A673 (cell line): ENCODE data around the gene GMDS.

ENCODE experiments used
- EZH2 ChIP-seq: fragments of 200-600 bp; sonication (generic); IDR thresholded peaks from 2 replicates; pipeline ENCODE4 v1.6.1; 2017; ENCODE audit warnings: borderline replicate concordance, low read depth, mild to moderate bottlenecking, mixed read lengths, antibody characterized with exemption, low read length; ENCODE audit not compliant: poor library complexity, severe bottlenecking
- TF ChIP-seq, protein P1 (sequence below): fragments of 300-800, 200-600 bp; sonication (generic); conservative IDR thresholded peaks from 2 replicates; pipeline ENCODE4 v1.5.1; 2017; ENCODE audit warnings: low read depth, mild to moderate bottlenecking, antibody characterized with exemption, low read length, moderate library complexity, mixed read lengths

DNA sequence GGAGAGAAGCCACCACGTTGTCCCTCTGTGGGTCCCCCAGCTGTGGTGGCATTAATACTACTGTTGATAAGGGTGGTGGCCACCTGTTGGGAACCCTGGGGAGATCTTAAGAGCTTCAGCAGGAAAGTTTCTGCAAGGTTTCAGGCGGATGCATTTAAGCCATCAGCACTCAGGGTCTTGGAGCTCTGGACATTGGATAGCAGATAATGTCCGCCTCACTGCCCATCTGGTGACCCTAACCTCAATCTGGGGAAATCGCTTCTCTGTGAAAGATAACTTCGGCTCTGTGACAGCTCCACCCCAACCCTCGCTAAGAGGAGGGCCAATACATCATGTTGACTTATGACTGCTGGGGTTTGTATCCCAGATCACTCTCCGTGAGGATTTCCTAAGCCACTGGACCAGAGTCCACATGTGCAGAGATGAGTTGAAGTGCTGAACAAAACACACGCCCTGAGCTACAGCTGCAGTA, 542.8 kb downstream of the GMDS start:
- TF ChIP-seq, protein P1, sequence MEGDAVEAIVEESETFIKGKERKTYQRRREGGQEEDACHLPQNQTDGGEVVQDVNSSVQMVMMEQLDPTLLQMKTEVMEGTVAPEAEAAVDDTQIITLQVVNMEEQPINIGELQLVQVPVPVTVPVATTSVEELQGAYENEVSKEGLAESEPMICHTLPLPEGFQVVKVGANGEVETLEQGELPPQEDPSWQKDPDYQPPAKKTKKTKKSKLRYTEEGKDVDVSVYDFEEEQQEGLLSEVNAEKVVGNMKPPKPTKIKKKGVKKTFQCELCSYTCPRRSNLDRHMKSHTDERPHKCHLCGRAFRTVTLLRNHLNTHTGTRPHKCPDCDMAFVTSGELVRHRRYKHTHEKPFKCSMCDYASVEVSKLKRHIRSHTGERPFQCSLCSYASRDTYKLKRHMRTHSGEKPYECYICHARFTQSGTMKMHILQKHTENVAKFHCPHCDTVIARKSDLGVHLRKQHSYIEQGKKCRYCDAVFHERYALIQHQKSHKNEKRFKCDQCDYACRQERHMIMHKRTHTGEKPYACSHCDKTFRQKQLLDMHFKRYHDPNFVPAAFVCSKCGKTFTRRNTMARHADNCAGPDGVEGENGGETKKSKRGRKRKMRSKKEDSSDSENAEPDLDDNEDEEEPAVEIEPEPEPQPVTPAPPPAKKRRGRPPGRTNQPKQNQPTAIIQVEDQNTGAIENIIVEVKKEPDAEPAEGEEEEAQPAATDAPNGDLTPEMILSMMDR = no peak
- no peak for TF ChIP-seq EZH2
